Endothelial cell of umbilical vein (primary cell): ENCODE measurements around the gene CCND1. TPM values are rescaled to one million over a fixed set of nuclear protein-coding genes. Genes with fewer than 3 reads are reported as not detected.

Experiments
- BruUV-seq: library from RNA; stranded (reverse); fragments of 400-500 nt; replicated peaks from 2 replicates; lab custom pipeline; 2021; lab: Mats Ljungman, UMichigan
- CTCF ChIA-PET: fragments of 300-600, 350-600 bp; sonication (Branson Sonifier 250); formaldehyde crosslinking; loops from one replicate; lab custom pipeline; 2021; ENCODE audit warnings: antibody characterized with exemption, inconsistent platforms; lab: Charles Lee
- POLR2A ChIA-PET: fragments of 300-600, 350-600 bp; sonication (Branson Sonifier 250); formaldehyde crosslinking; loops from one replicate; lab custom pipeline; 2021; ENCODE audit warnings: antibody characterized with exemption, inconsistent platforms; lab: Charles Lee
- DNase-seq: peaks from one replicate; pipeline ENCODE4 v3.0.0-alpha.2; 2011; ENCODE audit warnings: low read depth, low spot score
- FAIRE-seq: peaks from 2 replicates; lab custom pipeline; 2011; peaks lifted over from hg19 to GRCh38; lab: Jason Lieb, UNC
- H2AFZ ChIP-seq: 2 replicates; pipeline ENCODE4 v1.6.0; 2012; ENCODE audit warnings: low read depth, low read length, control low read depth, inconsistent platforms
- H3K27ac ChIP-seq: 2 replicates; pipeline ENCODE4 v1.5.1; 2011; ENCODE audit warnings: low read depth, mild to moderate bottlenecking, control low read depth, low read length, moderate library complexity; ENCODE audit not compliant: insufficient read depth
- H3K27me3 ChIP-seq, 2 experiments: 2 replicates each; pipeline versions ENCODE4 v1.6.0 to v1.6.1; 2011; ENCODE audit warnings: low read length in 2 of 2, mixed read lengths in 1 of 2; ENCODE audit not compliant: control insufficient read depth in 2 of 2, insufficient read depth in 2 of 2
- H3K36me3 ChIP-seq, 2 experiments: 2 replicates in 1 of 2; 3 replicates in 1 of 2; pipeline ENCODE4 v1.5.1; 2011; ENCODE audit warnings: low read length in 2 of 2, mild to moderate bottlenecking in 1 of 2, moderate library complexity in 1 of 2; ENCODE audit not compliant: control insufficient read depth in 2 of 2, insufficient read depth in 2 of 2; ENCODE audit errors: extremely low read depth in 1 of 2
- H3K4me1 ChIP-seq: 3 replicates; pipeline ENCODE4 v1.5.1; 2011; ENCODE audit warnings: mild to moderate bottlenecking, low read length; ENCODE audit not compliant: control insufficient read depth, insufficient read depth; ENCODE audit errors: extremely low read depth
- H3K4me2 ChIP-seq: 2 replicates; pipeline ENCODE4 v1.6.1; 2011; ENCODE audit warnings: low read length, control low read depth, mixed read lengths; ENCODE audit not compliant: insufficient read depth
- H3K4me3 ChIP-seq, 3 experiments: fragments of 200-600 bp in 1 of 3; sonication (generic), shearing (Covaris generic) in 1 of 3; replicated peaks in 1 of 3; 2 replicates each; pipeline ENCODE4 v1.5.1; 2011 to 2016; ENCODE audit warnings: control low read depth in 3 of 3, low read length in 3 of 3, mild to moderate bottlenecking in 2 of 3, inconsistent platforms in 1 of 3, low read depth in 1 of 3, moderate library complexity in 1 of 3; ENCODE audit not compliant: insufficient read depth in 1 of 3
- H3K79me2 ChIP-seq: 2 replicates; pipeline ENCODE4 v1.6.0; 2012; ENCODE audit warnings: low read length, inconsistent platforms; ENCODE audit not compliant: control insufficient read depth, insufficient read depth
- H3K9ac ChIP-seq: replicated peaks from 2 replicates; pipeline ENCODE3; 2011; ENCODE audit warnings: low read length, control low read depth; ENCODE audit not compliant: insufficient read depth; ENCODE audit errors: extremely low read depth
- H3K9me1 ChIP-seq: replicated peaks from 3 replicates; pipeline ENCODE4 v1.6.0; 2011; ENCODE audit warnings: mild to moderate bottlenecking, low read length; ENCODE audit not compliant: control insufficient read depth, insufficient read depth; ENCODE audit errors: extremely low read depth
- H3K9me3 ChIP-seq: replicated peaks from 2 replicates; pipeline ENCODE4 v1.5.1; 2012; ENCODE audit warnings: low read length, inconsistent platforms; ENCODE audit not compliant: control insufficient read depth, insufficient read depth
- H4K20me1 ChIP-seq: replicated peaks from 2 replicates; pipeline ENCODE3; 2011; ENCODE audit warnings: mild to moderate bottlenecking, low read length; ENCODE audit not compliant: control insufficient read depth, insufficient read depth; ENCODE audit errors: extremely low read depth
- EZH2 ChIP-seq: IDR thresholded peaks from 2 replicates; pipeline ENCODE4 v1.6.1; 2012; ENCODE audit warnings: borderline replicate concordance, low read depth, mild to moderate bottlenecking, moderate library complexity, low read length, inconsistent platforms; ENCODE audit not compliant: severe bottlenecking
- FOS ChIP-seq: IDR thresholded peaks from 2 replicates; pipeline ENCODE4 v1.6.1; 2011; ENCODE audit warnings: mild to moderate bottlenecking, low read length, moderate library complexity, borderline replicate concordance; ENCODE audit not compliant: insufficient read depth
- GATA2 ChIP-seq: IDR thresholded peaks from 2 replicates; pipeline ENCODE4 v1.7.0; 2011; ENCODE audit warnings: low read depth, mild to moderate bottlenecking, moderate library complexity, mixed read lengths, low read length; ENCODE audit not compliant: insufficient read length, insufficient read depth
- JUN ChIP-seq: IDR thresholded peaks from 2 replicates; pipeline ENCODE4 v1.6.1; 2011; ENCODE audit warnings: borderline replicate concordance, low read depth; ENCODE audit not compliant: insufficient read length, insufficient read depth
- MYC ChIP-seq: IDR thresholded peaks from one replicate; pipeline ENCODE4 v1.6.1; 2011; ENCODE audit warnings: mild to moderate bottlenecking, low read depth, low read length
- POLR2A ChIP-seq: IDR thresholded peaks from 2 replicates; pipeline ENCODE4 v1.6.1; 2012; ENCODE audit warnings: low read depth, mild to moderate bottlenecking, control low read depth, low read length
- POLR2AphosphoS5 ChIP-seq: IDR thresholded peaks from 2 replicates; pipeline ENCODE4 v1.6.1; 2012; ENCODE audit warnings: low read depth, mild to moderate bottlenecking, control low read depth, low read length, moderate library complexity; ENCODE audit not compliant: insufficient read depth
- dilution Hi-C: fragments of 300-500 bp; cut with MboI; formaldehyde crosslinking; loops from one replicate; pipeline ENCODE4 v1.15.0; 2019; ENCODE audit warnings: low sequenced_read_pairs; ENCODE audit not compliant: extremely low pct_ligation_motif_present
- intact Hi-C: fragments of 100-400 bp; cut with micrococcal nuclease; formaldehyde crosslinking; loops from one replicate; pipeline ENCODE4 v1.10.0; 2022
- polyA plus RNA-seq, 4 experiments: library from polyadenylated mRNA; depleted of rRNA in 3 of 4; stranded (reverse) in 3 of 4; unstranded in 1 of 4; fragments of >200 nt; gene quantifications; 2 replicates each; pipeline versions ENCODE4 v1.2.1 to v1.2.3, GENCODE V29; 2011 to 2012; ENCODE audit warnings: missing spikeins in 1 of 4
- total RNA-seq: library from RNA; stranded (reverse); gene quantifications from 2 replicates; pipeline ENCODE4 v1.2.3, GENCODE V29; 2021

CCND1 gene
- total and polyA plus RNA-seq, 2 donors (not counting 3 experiments of a cell fraction or from before 2014, with no cell fraction given), result 98.7 to 370 TPM

DNA sequence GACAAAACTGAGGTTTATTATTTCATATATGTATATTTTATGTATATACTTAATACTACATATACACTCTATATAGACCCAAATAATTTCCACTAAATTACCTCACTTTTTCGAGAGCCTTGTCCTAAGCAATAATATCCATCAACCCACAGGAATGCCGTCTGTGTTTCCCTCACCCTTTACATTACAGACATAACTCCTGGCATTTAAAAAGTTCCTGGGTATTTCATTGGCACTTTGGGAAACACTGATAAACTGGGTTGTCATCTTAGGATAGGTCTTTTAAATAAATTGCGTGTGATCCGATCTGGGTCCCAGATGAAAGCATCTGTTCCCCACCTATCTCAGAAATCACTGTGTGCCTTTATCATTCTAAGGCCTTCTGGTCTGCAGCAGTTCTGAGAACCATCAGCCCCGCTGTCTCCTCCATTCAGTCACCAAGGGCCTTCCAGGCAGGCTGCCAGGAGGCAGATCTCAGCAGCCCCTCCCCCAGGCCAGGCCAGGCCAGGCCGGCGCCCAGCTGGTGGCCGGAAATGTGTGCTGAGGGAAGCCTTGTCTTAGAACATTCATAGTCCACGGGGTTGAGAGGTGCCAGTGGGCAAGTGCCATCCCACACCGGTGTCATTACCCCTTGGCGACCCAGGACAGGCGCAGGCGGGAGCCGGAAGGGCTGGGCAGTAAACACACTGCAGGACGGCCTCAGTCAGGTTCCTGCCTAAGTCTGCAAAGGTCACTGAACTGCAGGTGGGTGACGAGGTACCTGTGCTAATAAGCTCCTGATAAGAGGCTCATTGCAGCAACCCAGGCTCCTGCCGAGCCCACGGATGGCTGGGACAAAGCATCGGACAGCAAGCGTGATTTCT lies 59.6 kb downstream of the CCND1 start:
- dilution Hi-C loops, result no loop called here
- Histone ChIP-seq H3K9ac (no peak overlapping the region), H4K20me1 (no peaks in the 10 kb centered on the region), H3K4me1 (peaks cover 8% of the 10 kb centered on the region), H3K9me3 (no peaks in the 10 kb centered on the region), H3K9me1 (no peaks in the 10 kb centered on the region), H3K27me3 (peaks cover 37 to 41% of the 10 kb centered on the region in 2 experiments), H3K4me3 (no peak overlapping the region), H3K4me2 (no peak overlapping the region), H2AFZ (no peak overlapping the region), H3K79me2 (no peaks in the 10 kb centered on the region), H3K36me3 (no peaks in the 10 kb centered on the region), H3K27ac (no peak overlapping the region)
- ChIA-PET CTCF (interaction anchor here (1.0 kb wide), 1 partner anchor 188 kb away, joined by 3 read pairs; no protein-coding TSS in a partner anchor), POLR2A (no interaction called here)
- FAIRE-seq (peak; percentile 90), DNase-seq (peak; percentile 74)
- no peak for TF ChIP-seq EZH2
- no peak for TF ChIP-seq MYC
- TF ChIP-seq POLR2AphosphoS5, result no peak
- no peak for TF ChIP-seq POLR2A
- intact Hi-C loops, result loop anchor here (5.0 kb wide), 2 partner anchors 142 to 187 kb away; no protein-coding TSS in a partner anchor
- BruUV-seq, result no TSS peak

- Histone ChIP-seq H3K9me1 (no peaks in the 10 kb centered on the region), H3K36me3 (no peaks in the 10 kb centered on the region), H2AFZ (no peak overlapping the region), H3K27ac (no peak overlapping the region), H3K27me3 (peaks cover 52 to 58% of the 10 kb centered on the region in 2 experiments), H3K4me1 (peaks cover 8% of the 10 kb centered on the region), H4K20me1 (no peaks in the 10 kb centered on the region), H3K4me2 (no peak overlapping the region), H3K9ac (no peak overlapping the region), H3K4me3 (no peak overlapping the region), H3K79me2 (no peaks in the 10 kb centered on the region), H3K9me3 (no peaks in the 10 kb centered on the region)
- DNase-seq, result no peak
- intact Hi-C loops (loop anchor here (5.0 kb wide), 2 partner anchors 140 to 185 kb away; no protein-coding TSS in a partner anchor), dilution Hi-C loops (no loop called here)
- ChIA-PET CTCF (no interaction called here), POLR2A (no interaction called here)
- no TSS peak for BruUV-seq
- FAIRE-seq, result no peak
- TF ChIP-seq MYC (no peak), FOS (no peak), EZH2 (no peak), JUN (no peak), POLR2A (no peak), GATA2 (no peak), POLR2AphosphoS5 (no peak)
Measured at GRCh38 chr11:69702239-69702691, 61.3 kb downstream of the CCND1 start.
